HepG2 (cell line): ENCODE results near the gene P2RY2. TPM values are rescaled to one million over a fixed set of nuclear protein-coding genes. Genes with fewer than 3 reads are reported as not detected.

Experiments used
- ATAC-seq: fragments of 200-7000 bp; cut with Tn5 transposase; 3 replicates; pipeline ENCODE4 v1.9.1; 2020; ENCODE audit warnings: mild to moderate bottlenecking, moderate library complexity
- BruUV-seq: library from RNA; stranded (reverse); fragments of 400-500 nt; replicated peaks from 2 replicates; lab custom pipeline; 2021; lab: Mats Ljungman, UMichigan
- CTCF ChIA-PET: fragments of 300-600 bp; formaldehyde crosslinking; extraction: SDS; loops from one replicate; lab custom pipeline; 2021; ENCODE audit warnings: low total read pairs, inconsistent platforms, low intra/inter-chr PET ratio; lab: Yijun Ruan, JAX
- POLR2A ChIA-PET: fragments of 350-600 bp; sonication (Branson Sonifier 250); formaldehyde crosslinking; loops from one replicate; lab custom pipeline; 2020; ENCODE audit warnings: antibody characterized with exemption, inconsistent platforms; lab: Yijun Ruan, JAX
- DNase-seq: peaks from one replicate; pipeline ENCODE4 v3.0.0-alpha.2; 2015; ENCODE audit warnings: low spot score
- FAIRE-seq: peaks from 3 replicates; lab custom pipeline; 2011; peaks lifted over from hg19 to GRCh38; lab: Jason Lieb, UNC
- H2AFZ ChIP-seq: one replicate; pipeline ENCODE4 v1.6.1; 2011; ENCODE audit warnings: low read length, inconsistent platforms
- H3K27ac ChIP-seq: fragments of 300-600 bp; 3 replicates; pipeline ENCODE4 v1.8.0; 2011; ENCODE audit warnings: mixed run types, mild to moderate bottlenecking, mixed read lengths, low read length, inconsistent platforms; ENCODE audit not compliant: insufficient read depth; ENCODE audit errors: extremely low read length
- H3K27me3 ChIP-seq, 2 experiments: fragments of 200-600 bp in 1 of 2; 2 replicates in 1 of 2; 3 replicates in 1 of 2; pipeline versions ENCODE4 v1.6.0 to v1.8.0; 2011; ENCODE audit warnings: low read length in 2 of 2, mild to moderate bottlenecking in 2 of 2, moderate library complexity in 2 of 2, inconsistent platforms in 1 of 2; ENCODE audit not compliant: insufficient read depth in 2 of 2, control insufficient read depth in 1 of 2
- H3K36me3 ChIP-seq, 2 experiments: fragments of 200-600 bp in 1 of 2; replicated peaks in 1 of 2; 2 replicates in 1 of 2; 3 replicates in 1 of 2; pipeline versions ENCODE4 v1.5.1 to v1.8.0; 2011; ENCODE audit warnings: low read length in 2 of 2, inconsistent platforms in 1 of 2; ENCODE audit not compliant: insufficient read depth in 2 of 2, control insufficient read depth in 1 of 2
- H3K4me1 ChIP-seq: 2 replicates; pipeline ENCODE4 v1.5.1; 2012; ENCODE audit warnings: low read length, inconsistent platforms; ENCODE audit not compliant: insufficient read depth
- H3K4me2 ChIP-seq: 2 replicates; pipeline ENCODE4 v1.6.0; 2011; ENCODE audit warnings: low read depth, low read length, inconsistent platforms
- H3K4me3 ChIP-seq, 3 experiments: fragments of 200-600 bp in 1 of 3; sonication (generic), shearing (Covaris generic) in 1 of 3; replicated peaks in 1 of 3; 2 replicates each; pipeline ENCODE4 v1.5.1; 2011 to 2016; ENCODE audit warnings: low read length in 3 of 3, inconsistent platforms in 2 of 3, low read depth in 2 of 3, mild to moderate bottlenecking in 2 of 3, control low read depth in 1 of 3, mixed read lengths in 1 of 3; ENCODE audit not compliant: insufficient read depth in 1 of 3
- H3K79me2 ChIP-seq: one replicate; pipeline ENCODE4 v1.6.1; 2011; ENCODE audit warnings: low read length, inconsistent platforms; ENCODE audit not compliant: insufficient read depth
- H3K9ac ChIP-seq: 2 replicates; pipeline ENCODE4 v1.6.0; 2011; ENCODE audit warnings: mild to moderate bottlenecking, low read depth, low read length, inconsistent platforms; ENCODE audit not compliant: insufficient read depth
- H3K9me3 ChIP-seq: 2 replicates; pipeline ENCODE4 v1.5.1; 2012; ENCODE audit warnings: mild to moderate bottlenecking, low read length
- H4K20me1 ChIP-seq: 2 replicates; pipeline ENCODE4 v1.6.0; 2011; ENCODE audit warnings: inconsistent platforms, mild to moderate bottlenecking, low read length, moderate library complexity; ENCODE audit not compliant: insufficient read depth
- FIP1L1 ChIP-seq: fragments of 200-400 bp; formaldehyde crosslinking; IDR thresholded peaks from 2 replicates; pipeline ENCODE4 v1.6.1; 2018; ENCODE audit warnings: low read depth, mild to moderate bottlenecking, low read length, moderate library complexity, borderline replicate concordance; ENCODE audit not compliant: insufficient read depth
- GATAD2A ChIP-seq: IDR thresholded peaks from 2 replicates; pipeline ENCODE4 v1.6.1; 2016
- TBX3 ChIP-seq: fragments of 450-650 bp; IDR thresholded peaks from 2 replicates; pipeline ENCODE4 v1.6.1; 2017; ENCODE audit warnings: antibody characterized with exemption, mild to moderate bottlenecking, inconsistent platforms, borderline replicate concordance
- ZNF263 ChIP-seq: sonication (generic); formaldehyde crosslinking; IDR thresholded peaks from 2 replicates; pipeline ENCODE4 v1.4.0; 2020; ENCODE audit warnings: missing genetic modification reagents
- ZSCAN22 ChIP-seq: sonication (generic); formaldehyde crosslinking; IDR thresholded peaks from 2 replicates; pipeline ENCODE4 v1.4.0; 2020; ENCODE audit warnings: mild to moderate bottlenecking, missing genetic modification reagents
- WGBS: methylation state at CpG from one replicate; pipeline ENCODE4 v1.1.6; 2017; ENCODE audit warnings: low lambda C conversion rate; 5-methylcytosine and 5-hydroxymethylcytosine counted together
- in situ Hi-C: cut with HindIII; loops from 2 replicates; pipeline ENCODE4 v1.10.0; 2017; ENCODE audit warnings: low pct_unique_long_range_greater_than_20kb; ENCODE audit not compliant: extremely low pct_ligation_motif_present
- intact Hi-C: fragments of 100-400 bp; cut with micrococcal nuclease; formaldehyde crosslinking; loops from one replicate; pipeline ENCODE4 v1.10.0; 2022; ENCODE audit not compliant: unreplicated experiment
- polyA plus RNA-seq, 8 experiments: library from polyadenylated mRNA; depleted of rRNA in 3 of 8; stranded (reverse) in 7 of 8; unstranded in 1 of 8; fragments of >200 nt; fragmentation: Illumina TruSeq in 4 of 8; extraction: Trizol in 4 of 8; gene quantifications; 2 replicates each; pipeline versions ENCODE4 v1.2.1 to v1.2.3, GENCODE V29; 2011 to 2016; ENCODE audit warnings: low read depth in 4 of 8, missing spikeins in 1 of 8, mixed read lengths in 1 of 8; ENCODE audit not compliant: insufficient read depth in 1 of 8
- total RNA-seq, 5 experiments: library from RNA; depleted of rRNA; stranded (reverse); fragments of >200 nt; fragmentation: Illumina TruSeq; extraction: Trizol; gene quantifications; 2 replicates each; pipeline ENCODE4 v1.2.3, GENCODE V29; 2016; ENCODE audit warnings: low read depth in 1 of 5

Gene P2RY2
- total and polyA plus RNA-seq, 2 of the 13 experiments (the other 11 are each of a cell fraction or from before 2014, with no cell fraction given): 0.95 to 3.1 TPM

GRCh38 chr11:73192272-73192671 is 25.8 kb upstream of the P2RY2 start:
- in situ Hi-C loops: no loop called here
- no peak overlapping the region for H2AFZ ChIP-seq
- H3K4me3 ChIP-seq: no peak overlapping the region
- no peaks in the 10 kb centered on the region for H3K79me2 ChIP-seq
- ATAC-seq (no peak), FAIRE-seq (no peak), DNase-seq (no peak)
- H3K27me3 ChIP-seq: peaks cover 10 to 64% of the 10 kb centered on the region in 2 experiments; a peak in 3 of 5 replicates
- ChIA-PET CTCF (no interaction called here), POLR2A (no interaction called here)
- H3K27ac ChIP-seq: no peak overlapping the region
- H3K4me2 ChIP-seq: no peak overlapping the region
- intact Hi-C loops: no loop called here
- no peaks in the 10 kb centered on the region for H3K9me3 ChIP-seq
- BruUV-seq: no TSS peak
- H3K4me1 ChIP-seq: peaks cover 21% of the 10 kb centered on the region
- 20% methylated on average over 1 of the region's 1 CpG for WGBS
- H3K9ac ChIP-seq: no peak overlapping the region
- TF ChIP-seq GATAD2A (CRISPR knock-in tag): no peak
- TF ChIP-seq TBX3: no peak
- no peak for TF ChIP-seq ZSCAN22 (CRISPR knock-in tag)
- H4K20me1 ChIP-seq: no peaks in the 10 kb centered on the region
- no peaks in the 10 kb centered on the region for H3K36me3 ChIP-seq

DNA sequence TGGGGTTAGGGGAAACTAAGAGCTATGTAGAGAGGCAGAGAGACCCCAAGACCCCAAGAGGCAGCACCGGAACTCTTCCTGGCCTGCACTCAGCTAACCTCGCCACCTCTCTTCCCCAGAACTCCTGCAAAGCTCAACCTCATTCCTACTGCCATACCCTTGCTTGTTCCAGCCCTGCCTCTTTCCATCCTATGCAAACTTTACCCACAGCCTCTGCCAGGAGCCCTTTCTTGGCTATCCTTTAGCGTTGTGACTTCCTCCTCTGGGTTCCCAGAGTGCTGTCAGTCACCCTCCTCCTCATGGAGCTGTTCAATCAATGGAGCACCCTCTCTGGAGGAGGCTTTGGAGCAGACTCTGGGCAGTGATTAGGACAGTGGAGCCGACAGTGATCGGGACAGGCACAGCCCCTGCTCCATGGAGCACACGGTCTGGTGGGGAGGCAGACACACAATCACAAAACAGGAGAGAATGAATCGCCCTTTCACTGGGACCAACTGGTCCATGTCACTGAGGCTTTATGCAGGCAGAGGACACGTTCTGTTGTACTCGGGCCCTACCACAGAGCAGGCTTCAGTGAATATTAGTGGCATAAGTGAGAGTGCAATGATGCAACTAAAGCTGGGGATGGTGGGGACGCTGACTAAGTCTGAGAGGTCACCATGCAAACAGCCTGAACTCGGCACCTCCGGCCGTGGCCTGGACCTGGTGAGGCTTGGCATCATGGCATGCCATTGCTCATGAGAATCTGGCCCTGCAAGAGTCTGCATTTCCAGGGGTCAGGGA is 24.6 kb upstream of the P2RY2 start:
- H3K4me1 ChIP-seq: peaks cover 21% of the 10 kb centered on the region
- POLR2A ChIA-PET: no interaction called here
- FAIRE-seq (no peak), ATAC-seq (no peak; the same call in 2 of the 3 replicates), DNase-seq (no peak)
- TF ChIP-seq FIP1L1 (no peak), ZNF263 (CRISPR knock-in tag) (peak; percentile 64; the same call in 1 of the 2 replicates)
- H3K9ac ChIP-seq: no peak overlapping the region
- BruUV-seq: no TSS peak
- CTCF ChIA-PET: no interaction called here
- intact Hi-C loops (no loop called here), in situ Hi-C loops (no loop called here)
- H3K4me3 ChIP-seq: no peak overlapping the region
- H2AFZ ChIP-seq: no peak overlapping the region
- H3K79me2 ChIP-seq: no peaks in the 10 kb centered on the region
- H3K27ac ChIP-seq: no peak overlapping the region
- H3K27me3 ChIP-seq: peaks cover 10 to 55% of the 10 kb centered on the region in 2 experiments; a peak in 3 of 5 replicates
- no peak overlapping the region for H3K4me2 ChIP-seq
- H3K36me3 ChIP-seq: no peaks in the 10 kb centered on the region
- no peaks in the 10 kb centered on the region for H3K9me3 ChIP-seq
- H4K20me1 ChIP-seq: no peaks in the 10 kb centered on the region
- WGBS: 22% methylated on average over 7 of the region's 13 CpGs
